Cerebellar cortex (tissue), 1 donor: ENCODE measurements around the gene FOXJ3.
A peak's percentile ranks its signal among the peaks of the same experiment; 100 is the strongest.

Source experiments
- DNase-seq: peaks from one replicate; pipeline ENCODE4 v3.0.0-alpha.2; 2015; ENCODE audit warnings: low spot score

The FOXJ3 gene

DNA sequence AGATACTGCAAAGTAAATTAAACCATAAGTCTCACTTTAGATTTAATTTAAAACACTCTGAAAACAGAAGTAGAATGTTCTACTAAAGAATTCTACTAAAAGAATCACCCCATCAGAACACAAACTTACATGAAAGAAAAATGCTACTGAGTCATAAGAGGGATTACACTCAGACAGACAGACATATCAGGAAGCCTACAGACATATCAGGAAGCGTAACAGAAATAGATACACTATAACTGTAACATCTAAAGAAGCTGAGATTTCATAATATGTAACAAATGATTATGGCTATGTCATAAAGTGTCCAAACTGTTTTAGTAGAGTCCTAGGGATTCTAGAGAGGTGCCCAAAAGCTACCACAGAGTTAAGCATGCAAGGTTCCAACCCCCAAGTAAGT, 23.9 kb downstream of the FOXJ3 start:
- no peak for DNase-seq

DNA sequence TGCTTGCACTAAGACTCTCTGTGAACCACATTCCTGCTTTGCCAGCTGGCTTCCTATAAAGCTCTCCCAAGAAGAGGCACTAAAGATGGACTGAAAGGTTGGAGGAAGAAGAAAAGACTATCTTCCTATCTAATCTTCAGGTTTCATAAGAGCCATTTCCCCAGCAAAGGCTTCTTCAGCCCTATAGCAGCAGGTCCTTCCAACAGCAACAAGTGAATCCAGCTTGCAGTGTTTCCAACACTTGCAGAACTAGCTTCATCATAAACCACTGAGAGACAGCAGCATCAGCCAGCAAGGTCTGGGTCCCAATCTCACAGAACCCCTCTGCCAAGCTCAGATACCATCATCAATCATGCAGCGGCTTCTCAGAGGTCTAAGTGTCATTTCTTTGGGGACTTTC, 28.1 kb downstream of the FOXJ3 start:
- no peak for DNase-seq

DNA sequence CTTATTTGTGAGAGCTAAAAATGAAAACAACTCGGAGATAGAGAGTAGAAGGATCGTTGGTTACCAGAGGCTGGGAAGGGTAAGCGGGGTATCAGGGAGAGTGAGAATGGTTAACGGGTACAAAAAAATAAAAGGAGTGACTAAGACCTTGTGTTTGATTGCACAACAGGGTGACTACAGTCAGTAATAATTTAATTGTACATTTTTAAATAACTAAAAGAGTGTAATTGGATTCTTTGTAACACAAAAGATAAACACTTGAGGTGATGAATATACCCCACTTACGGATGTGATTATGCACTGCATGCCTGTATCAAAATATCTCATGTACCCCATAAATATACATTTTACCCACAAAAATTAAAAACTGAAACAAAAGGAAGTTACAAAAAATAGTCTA, 29.4 kb downstream of the FOXJ3 start:
- DNase-seq, result no peak

DNA sequence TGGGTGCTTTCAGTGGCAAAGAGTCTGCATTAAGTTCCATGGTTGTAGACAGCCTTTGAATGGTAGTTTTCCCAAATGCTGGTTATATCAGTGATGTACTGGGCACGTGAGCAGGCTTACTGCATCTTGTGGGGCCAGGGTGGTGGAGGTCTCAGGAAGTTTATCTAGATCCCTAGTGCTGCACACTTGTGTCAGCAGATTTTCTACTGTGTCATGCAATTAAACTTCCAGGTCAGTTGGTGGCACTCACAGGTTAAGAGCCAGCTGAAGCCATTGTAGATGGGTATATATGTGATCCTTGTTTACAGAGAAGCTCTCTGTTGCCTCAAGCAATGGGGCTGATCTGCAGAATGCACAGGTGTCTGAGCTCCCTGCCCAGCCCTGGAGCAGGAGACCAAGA, 33.0 kb downstream of the FOXJ3 start:
- no peak for DNase-seq

DNA sequence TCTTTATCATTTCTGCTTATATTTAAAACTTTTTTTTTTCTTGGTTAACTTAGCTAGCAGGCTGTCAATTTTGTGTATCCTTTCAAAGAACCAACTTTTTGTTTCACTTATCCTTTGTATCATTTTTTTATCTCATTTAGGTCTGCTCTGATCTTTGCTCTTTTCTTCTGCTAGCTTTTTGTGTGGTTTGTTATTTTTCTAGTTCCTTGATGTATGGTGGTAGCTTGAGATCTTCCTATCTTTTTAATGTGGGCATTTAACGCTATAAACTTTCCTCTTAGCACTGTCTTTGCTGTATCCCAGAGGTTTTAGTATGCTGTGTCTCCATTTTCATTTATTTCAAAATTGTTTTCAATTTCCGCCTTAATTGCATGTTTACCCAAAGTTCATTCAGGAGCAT, 36.5 kb downstream of the FOXJ3 start:
- no peak for DNase-seq

DNA sequence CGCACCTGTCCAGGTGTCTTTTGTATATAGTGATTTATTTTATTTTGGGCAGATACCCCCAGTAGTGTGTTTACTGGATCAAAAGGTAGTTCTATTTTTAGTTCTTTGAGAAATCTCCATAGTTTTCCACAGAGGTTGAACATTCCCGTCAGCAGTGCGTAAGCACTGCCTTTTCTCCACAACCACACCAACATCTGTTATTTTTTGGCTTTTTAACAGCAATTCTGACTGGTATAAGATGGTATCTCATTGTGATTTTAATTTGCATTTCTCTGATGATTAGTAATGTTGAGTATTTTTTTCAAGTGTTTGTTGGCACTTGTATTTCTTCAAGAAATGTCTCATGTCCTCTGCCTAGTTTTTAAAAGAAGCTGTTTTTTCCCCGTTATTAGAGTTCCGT, 39.2 kb downstream of the FOXJ3 start:
- no peak for DNase-seq

DNA sequence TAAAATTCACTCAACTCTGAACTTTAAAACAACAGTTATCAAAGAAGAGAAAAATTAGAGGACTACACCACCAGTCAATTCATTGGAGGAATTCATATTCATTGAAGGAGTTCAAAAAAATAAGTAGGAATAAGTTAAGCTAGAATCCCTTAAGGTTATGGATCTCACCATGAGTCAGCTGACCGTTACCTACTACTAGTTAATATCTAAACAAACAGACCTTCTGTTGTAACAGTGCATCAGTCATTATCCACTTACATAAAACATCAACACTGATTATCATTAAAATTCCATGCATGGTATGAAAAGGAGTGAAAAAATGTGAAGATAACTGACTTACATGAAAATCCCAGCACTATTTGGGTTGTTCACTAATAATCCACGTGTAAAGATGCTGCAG, 44.9 kb downstream of the FOXJ3 start:
- DNase-seq, result no peak

DNA sequence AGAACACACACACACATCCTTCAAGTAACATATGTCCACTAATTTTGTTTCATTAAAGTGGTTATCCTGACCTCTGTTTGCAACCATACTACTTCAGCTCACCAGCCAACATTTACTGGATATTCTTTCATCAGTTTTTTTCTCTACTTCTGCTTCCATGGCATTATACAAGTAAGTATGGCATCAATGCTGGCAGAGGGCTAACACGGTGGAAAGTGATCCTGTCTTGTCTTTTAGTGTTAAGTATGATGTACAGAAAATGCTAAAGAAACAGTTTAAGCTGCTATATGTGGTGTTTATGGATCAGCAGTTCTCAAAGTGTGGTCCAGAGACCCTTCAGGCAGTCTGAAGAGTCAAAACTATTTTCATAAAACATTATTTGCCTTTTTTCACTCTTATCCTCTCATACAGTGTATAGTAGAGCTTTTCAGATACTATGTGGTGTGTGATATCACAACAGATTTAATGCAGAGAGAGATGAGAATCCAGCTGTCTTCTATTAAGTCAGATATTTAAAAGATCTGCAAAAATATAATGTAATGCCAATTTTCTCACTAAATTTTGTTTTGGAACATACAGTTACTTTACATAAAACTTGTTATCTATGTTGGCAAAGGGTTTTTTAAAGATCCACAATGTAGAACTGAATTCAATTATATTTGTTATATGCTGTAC, 46.6 kb downstream of the FOXJ3 start:
- DNase-seq, result no peak

DNA sequence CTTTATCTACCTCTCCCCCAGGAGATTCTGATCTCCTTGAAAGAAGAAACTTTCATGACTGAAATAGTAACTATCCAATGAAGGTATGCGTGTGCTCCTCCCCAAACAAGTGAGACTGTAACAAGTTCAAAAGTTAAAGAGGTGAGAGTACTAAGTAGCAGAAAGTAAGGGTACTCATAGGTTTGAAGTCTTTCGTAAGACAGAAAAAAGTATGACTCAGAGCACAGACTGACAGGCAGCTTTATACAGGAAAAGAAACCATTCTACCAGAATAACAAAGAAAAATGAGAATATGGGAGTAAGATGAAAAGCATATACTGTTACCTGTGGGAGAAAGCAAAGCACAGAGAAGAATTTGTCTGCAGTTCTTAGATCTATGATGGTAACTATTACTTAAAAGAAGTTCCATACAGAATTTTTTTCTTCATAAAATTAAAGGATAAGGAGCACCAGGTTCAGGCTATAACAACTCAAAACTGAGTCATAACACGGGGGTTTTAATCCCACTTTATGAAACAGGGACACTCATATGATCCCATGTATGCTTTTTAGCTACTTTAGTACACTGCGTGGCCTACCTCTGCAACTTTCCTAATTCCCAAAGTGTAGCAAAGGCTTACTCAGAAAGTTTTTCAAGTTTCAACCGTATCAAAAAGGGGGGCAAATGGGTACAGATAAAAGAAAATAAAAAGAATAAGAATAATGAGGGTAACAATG, 52.0 kb downstream of the FOXJ3 start:
- DNase-seq, result no peak

DNA sequence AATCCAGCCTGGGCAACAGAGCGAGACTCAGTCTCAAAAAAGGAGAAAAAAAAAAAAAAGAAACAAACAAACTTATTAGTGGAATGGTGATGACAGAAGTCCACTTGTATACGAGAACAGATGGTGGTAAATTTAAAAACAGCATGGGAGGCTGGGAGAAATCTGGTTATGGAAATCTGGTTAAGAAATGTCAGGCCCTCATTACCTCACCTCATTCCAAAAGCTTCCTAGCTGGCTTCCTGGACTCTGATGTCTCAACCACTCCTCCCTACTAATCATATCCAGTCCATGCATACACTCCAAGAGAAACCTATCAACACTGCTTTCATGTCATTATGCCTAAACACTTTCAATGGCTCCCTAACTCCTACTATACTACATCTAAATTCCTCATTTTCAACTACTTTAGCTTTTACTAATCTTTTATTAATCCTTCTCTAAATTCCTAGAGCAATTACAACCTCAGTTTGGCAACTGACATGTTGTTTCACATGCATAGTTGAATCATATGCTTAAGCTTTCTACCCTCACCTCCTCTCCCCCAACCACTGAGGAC, 52.9 kb downstream of the FOXJ3 start:
- DNase-seq, result peak; percentile 93

DNA sequence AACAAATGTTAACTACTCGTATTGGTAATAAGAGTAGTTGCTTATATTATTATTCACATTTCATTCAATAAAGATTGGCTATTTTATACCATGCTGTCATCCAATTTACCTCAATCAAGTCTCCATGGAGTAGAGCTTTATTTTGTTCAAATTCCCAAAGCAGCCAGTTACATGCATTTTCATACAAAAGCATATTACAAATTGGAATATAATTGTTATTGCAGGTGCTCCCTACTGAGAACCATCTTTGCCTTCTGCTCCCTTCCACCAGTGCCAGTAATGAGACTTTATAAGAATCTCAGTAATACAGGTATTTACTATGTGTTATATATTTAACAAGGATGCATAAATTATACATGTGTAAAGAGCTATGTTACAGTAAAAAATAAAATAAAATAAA, 54.2 kb downstream of the FOXJ3 start:
- peak; percentile 75 for DNase-seq

DNA sequence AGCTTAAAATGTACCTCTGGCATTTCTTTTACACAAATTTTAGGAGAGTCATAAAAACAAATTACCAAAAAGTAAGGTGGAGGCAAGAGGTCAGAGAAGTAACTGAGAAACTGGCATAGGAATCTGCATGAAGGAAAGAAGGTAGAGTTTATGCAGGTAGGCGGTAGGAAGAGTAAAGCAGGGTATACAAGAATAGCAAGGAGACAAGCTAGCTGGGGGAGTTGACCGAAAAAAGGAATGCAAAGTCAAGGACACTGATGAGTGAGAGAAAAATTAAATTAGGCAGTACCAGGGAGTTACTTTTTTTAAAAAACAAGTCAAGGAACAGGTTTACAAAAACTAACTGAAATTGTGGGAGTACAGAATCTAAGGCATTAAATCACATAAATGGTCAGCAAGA, 56.0 kb downstream of the FOXJ3 start:
- no peak for DNase-seq

DNA sequence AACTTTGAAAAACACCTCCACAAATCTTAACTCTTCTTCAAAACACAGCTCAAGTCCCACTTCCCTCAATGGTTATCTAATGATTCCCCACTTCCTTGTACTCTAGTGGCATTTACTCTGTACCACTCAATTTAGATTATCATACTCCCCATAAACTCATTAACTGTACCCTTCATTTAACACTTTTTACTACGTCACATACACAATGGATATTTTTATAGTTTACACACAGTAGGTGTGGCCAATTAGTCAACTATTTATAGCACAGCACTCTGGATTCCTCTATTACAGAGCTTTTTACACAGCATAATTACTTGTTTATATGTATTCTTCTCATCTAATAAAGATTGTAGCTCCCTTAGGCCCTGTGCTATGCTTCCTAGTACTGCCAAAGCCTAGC, 62.1 kb downstream of the FOXJ3 start:
- no peak for DNase-seq

DNA sequence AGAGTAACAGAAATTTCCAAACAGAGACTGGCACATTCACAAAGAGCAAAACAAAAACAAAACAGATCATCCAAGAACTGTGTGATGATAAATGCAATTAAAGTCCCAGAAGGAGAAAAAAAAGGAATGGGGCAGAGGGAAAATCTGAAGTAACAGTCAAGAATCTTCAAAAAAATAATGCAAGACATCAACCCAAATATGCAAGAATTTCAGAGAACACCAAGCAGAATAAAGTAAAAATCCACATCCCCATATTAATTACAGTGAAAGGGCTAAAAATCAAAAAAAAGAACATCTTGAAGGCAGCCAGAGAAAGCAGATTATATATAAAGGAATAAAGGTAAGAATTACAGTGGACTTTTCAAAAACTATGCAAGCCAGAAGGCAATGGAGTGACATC, 67.1 kb downstream of the FOXJ3 start:
- DNase-seq, result no peak

DNA sequence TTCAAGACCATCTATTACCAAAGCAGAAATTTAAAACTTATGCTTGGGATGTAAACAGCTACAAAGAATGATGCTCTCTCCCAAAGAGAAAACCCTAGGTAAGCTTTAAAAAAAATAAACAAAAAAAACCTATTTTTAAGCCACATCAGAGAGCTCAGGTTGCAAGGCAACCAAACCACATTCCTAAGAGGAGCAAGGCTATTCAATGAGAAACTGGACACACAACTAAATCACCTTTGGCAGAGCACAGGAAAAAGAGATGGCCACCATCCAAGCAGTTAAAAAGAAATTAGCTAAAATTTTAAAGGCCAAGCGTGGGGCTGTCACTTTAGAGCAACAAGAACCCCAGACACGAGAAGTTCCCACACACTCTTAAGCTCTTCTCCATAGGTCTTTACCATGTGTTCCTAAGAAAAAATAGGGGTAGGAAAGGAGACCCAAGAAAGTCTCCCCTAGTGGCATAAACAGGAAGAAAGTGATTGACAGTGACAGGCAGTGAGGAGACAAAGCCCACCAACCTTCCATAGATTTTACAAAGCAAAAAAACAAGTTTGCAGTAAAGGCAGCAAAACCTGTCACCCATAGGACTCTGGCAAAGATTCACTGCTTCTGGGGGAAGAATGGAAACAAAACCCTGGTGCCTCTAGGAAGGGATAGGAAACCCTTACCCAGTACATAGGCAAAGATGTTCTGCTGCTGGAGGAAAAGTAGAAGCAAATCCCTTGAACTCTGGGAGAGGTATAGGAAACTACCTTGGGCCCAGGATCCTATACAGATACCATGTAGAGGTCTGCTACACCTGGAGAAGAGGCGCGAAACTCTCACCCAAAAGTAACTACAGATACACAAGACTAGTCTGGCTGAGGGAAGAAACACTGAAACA, 68.5 kb downstream of the FOXJ3 start:
- DNase-seq, result peak; percentile 11

DNA sequence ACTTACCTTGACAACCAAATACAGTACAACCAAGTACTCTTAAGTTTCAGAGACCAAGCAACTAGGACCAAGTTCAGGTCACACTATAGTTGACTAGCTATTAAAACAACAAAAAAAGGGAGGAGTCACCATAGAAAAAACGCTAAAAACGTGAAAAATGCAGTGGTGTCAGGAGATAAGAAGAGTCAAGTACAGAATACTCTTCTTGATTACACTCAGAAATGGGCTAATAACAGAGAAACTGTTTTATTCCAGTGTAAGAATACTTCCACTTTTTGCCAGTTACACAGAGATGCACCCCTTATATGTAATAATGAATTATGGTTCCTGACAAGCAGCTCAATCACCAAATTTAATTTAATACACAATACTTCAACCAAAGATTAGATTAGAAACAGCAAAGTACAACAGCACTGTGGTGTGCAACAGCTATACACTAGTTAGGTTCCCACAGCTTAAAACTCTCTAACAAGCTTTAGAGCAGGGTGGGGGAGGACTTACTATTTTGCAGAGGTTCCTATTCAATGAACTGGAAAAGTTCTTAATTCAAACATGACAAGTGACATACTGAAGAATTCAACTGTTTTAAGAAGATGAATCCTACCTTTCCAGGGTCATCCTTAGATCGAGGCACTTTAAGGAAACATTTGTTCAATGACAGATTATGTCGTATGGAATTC, 70.4 kb downstream of the FOXJ3 start:
- no peak for DNase-seq

DNA sequence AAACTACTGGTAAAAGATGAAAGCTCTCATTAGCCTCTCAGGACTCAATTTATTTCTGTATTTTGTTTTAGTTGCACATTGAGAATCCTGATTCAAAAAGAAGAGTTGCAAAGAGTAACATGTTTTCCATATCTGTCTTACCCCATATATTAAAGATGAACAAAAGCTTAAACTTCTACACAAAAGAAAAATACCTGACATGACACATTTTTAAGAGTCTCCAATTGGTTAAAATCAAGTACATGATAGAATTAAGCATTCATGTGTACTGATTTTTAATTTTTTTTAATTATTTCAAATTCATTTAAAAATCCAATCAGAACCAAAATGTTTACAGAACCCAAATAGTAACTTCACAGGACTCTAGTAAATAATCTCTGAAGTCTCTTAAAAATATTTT, 72.0 kb downstream of the FOXJ3 start:
- DNase-seq, result no peak

DNA sequence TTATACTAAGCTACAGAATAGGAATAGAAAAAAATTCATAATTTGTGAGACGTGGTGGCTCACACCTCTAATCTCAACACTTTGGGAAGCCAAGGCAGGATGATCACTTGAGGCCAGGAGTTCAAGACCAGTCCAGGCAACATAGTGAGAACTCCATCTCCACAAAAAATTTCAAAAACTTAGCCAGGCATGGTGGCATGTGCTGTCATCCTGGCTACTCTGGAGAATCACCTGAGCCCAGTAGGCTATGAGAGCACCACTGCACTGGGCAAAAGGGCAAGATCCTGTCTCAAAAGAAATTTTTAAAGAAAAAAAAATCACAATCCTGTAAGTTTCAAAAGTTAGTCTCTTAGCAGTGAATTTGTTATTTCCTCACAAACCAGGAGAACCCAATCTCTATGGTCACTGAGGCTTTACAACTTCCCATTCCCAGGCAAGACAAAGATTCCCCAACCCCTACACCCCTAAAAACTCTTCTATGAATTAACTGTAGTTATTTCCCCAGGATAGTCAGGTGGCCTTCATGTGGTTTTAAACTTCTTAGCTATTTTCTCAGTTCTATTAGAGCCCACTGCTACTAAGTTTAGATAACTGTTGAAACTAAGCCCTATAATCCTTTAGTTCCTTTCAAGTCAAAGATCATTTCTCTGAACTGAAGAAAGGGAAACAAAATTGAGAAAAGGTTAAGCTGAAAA, 74.5 kb downstream of the FOXJ3 start:
- no peak for DNase-seq

DNA sequence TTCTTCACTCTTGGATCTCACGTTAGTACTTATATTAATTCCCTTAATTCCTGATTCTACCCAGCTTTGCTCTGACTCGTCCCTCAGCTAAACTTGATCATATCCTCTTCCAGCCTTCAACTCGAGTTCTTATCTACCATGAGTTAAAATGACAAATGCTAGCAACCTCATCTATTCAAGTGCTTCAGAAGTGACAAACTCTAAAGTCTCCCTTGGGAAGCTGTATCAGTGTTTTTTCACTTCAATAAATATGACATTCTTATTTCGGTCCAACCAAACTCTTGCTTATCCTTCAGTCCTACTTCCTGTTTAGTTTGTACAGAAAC, 75.3 kb downstream of the FOXJ3 start:
- DNase-seq, result no peak

DNA sequence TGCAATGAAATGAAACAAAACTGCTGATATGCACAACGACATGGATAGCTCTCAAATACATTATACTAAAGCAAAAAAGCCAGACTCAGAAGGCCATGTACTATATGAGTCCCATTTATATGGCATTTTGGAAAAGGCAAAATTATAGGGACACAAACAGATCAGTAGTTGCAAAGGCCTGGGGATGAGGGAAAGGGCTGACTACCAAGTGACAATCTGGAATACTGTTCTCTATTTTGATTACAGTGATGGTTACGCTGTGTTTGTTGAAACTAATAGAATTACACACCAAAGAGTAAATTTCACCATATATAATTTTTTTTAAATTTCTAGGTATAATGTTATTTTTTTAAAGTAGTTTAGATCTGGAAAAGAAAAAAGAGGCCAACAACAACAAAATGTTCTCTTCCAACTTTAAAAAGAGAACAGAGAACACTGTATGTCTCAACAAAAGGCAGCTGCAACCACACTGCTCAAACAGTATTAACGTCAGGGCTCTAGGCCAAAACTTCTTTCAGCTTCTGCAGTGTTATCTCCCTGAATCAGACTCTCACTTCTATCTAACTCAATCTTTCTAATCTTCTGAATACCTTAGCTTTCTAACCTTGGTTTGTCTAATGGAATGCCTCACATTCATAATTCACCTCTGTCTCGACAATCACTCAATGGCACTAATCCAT, 75.8 kb downstream of the FOXJ3 start:
- peak; percentile 16 for DNase-seq

DNA sequence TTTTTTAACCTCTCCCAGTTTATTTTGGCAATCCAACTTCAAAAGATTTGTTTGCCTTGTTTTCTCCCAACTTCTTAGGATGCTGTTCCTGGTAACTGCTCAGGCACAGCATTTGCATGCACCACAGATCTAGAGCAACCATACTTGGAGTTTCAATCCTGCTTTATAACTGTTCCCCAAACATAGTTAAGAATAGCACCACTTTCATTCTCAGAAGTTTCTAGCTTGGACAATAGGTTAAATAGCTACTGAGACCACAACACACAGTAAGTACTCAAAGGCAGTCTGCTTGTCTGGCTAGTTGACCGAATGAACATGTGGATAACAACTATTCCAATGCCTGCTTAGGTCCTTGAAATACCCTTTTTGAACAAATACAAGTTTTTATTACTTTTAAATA, 76.8 kb downstream of the FOXJ3 start:
- DNase-seq, result peak; percentile 10
